Measurements from ENCODE around the gene SEMA3E.

DNA sequence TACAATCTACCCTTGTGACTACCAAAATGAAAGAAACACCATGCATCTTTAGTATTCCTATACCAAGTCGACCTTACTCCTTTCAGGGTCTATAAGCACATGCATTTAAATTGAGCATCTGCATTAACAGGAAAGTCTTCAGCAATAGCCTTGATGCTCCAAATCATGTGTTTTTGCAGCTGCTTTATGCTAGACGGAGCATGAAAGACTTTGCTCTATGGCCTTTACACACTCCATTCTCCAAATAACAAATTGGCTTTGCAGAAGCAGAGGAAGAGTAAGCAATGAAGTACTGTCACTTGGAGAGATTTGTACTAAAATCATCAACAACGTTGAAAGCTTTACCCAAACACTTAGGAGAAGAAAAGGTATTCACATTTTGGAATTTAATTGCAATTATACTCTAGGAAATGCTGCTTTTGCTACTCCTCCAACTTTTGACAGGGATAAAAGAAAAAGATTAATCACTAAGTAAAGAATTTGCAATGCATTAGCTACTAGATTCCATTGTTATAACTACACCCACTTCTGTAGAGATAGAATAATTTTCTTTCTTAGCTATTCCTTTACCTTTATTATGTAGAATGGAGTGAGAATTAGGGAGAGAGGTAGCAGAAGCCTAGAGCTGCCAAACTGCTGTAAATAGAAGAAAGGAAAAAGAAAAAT, 131.8 kb downstream of the SEMA3E start:
- TF ChIP-seq, protein P1, sequence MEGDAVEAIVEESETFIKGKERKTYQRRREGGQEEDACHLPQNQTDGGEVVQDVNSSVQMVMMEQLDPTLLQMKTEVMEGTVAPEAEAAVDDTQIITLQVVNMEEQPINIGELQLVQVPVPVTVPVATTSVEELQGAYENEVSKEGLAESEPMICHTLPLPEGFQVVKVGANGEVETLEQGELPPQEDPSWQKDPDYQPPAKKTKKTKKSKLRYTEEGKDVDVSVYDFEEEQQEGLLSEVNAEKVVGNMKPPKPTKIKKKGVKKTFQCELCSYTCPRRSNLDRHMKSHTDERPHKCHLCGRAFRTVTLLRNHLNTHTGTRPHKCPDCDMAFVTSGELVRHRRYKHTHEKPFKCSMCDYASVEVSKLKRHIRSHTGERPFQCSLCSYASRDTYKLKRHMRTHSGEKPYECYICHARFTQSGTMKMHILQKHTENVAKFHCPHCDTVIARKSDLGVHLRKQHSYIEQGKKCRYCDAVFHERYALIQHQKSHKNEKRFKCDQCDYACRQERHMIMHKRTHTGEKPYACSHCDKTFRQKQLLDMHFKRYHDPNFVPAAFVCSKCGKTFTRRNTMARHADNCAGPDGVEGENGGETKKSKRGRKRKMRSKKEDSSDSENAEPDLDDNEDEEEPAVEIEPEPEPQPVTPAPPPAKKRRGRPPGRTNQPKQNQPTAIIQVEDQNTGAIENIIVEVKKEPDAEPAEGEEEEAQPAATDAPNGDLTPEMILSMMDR (IDR thresholded peaks at IDR 0.05 in 2 of 3, conservative IDR thresholded peaks at IDR 0.05 in 1 of 3; ENCODE audit: control insufficient read depth in 2 of 3, extremely low read depth in 1 of 3, insufficient read depth in 1 of 3, low read depth in 3 of 3, low read length in 3 of 3), result no peak
- no peak for TF ChIP-seq POU2F2 (IDR thresholded peaks at IDR 0.05; ENCODE audit: borderline replicate concordance, low read depth, low read length)
- TF ChIP-seq IRF4 (IDR thresholded peaks at IDR 0.05; ENCODE audit: low read depth, low read length), result no peak
- no peak for TF ChIP-seq PAX8 (IDR thresholded peaks at IDR 0.05)
- TF ChIP-seq SIN3A (IDR thresholded peaks at IDR 0.05; ENCODE audit: low read depth, low read length), result no peak
- no peak for TF ChIP-seq GABPA (IDR thresholded peaks at IDR 0.05; ENCODE audit: low read depth)
- TF ChIP-seq, protein P2, sequence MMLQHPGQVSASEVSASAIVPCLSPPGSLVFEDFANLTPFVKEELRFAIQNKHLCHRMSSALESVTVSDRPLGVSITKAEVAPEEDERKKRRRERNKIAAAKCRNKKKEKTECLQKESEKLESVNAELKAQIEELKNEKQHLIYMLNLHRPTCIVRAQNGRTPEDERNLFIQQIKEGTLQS (IDR thresholded peaks at IDR 0.05; ENCODE audit: borderline replicate concordance, extremely low read depth, low read depth, low read length), result no peak
- no peak for TF ChIP-seq POLR2A (IDR thresholded peaks at IDR 0.05; ENCODE audit: low read depth, low read length)
- TF ChIP-seq, protein P3, sequence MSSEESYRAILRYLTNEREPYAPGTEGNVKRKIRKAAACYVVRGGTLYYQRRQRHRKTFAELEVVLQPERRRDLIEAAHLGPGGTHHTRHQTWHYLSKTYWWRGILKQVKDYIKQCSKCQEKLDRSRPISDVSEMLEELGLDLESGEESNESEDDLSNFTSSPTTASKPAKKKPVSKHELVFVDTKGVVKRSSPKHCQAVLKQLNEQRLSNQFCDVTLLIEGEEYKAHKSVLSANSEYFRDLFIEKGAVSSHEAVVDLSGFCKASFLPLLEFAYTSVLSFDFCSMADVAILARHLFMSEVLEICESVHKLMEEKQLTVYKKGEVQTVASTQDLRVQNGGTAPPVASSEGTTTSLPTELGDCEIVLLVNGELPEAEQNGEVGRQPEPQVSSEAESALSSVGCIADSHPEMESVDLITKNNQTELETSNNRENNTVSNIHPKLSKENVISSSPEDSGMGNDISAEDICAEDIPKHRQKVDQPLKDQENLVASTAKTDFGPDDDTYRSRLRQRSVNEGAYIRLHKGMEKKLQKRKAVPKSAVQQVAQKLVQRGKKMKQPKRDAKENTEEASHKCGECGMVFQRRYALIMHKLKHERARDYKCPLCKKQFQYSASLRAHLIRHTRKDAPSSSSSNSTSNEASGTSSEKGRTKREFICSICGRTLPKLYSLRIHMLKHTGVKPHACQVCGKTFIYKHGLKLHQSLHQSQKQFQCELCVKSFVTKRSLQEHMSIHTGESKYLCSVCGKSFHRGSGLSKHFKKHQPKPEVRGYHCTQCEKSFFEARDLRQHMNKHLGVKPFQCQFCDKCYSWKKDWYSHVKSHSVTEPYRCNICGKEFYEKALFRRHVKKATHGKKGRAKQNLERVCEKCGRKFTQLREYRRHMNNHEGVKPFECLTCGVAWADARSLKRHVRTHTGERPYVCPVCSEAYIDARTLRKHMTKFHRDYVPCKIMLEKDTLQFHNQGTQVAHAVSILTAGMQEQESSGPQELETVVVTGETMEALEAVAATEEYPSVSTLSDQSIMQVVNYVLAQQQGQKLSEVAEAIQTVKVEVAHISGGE (CRISPR knock-in tag; IDR thresholded peaks at IDR 0.05), result no peak

Data from GM12878 (cell line).